Measurements from ENCODE around the gene CCDC188. TPM values are rescaled to one million over a fixed set of nuclear protein-coding genes. Genes with fewer than 3 reads are reported as not detected.

CCDC188 gene
- total and polyA plus RNA-seq, 2 of the 4 experiments (the other 2 are of a cell fraction): 0.10 TPM; not detected in 1

GRCh38 chr22:20146777-20147176, 4.1 kb downstream of the CCDC188 start (continued):
- TF ChIP-seq NFE2L2 (IDR thresholded peaks at IDR 0.05; ENCODE audit: low read depth, low read length) (no peak), MAZ (IDR thresholded peaks at IDR 0.05; ENCODE audit: borderline replicate concordance, low read depth, low read length) (no peak), MAFK (IDR thresholded peaks at IDR 0.05; ENCODE audit: low read depth, low read length) (no peak)

DNA sequence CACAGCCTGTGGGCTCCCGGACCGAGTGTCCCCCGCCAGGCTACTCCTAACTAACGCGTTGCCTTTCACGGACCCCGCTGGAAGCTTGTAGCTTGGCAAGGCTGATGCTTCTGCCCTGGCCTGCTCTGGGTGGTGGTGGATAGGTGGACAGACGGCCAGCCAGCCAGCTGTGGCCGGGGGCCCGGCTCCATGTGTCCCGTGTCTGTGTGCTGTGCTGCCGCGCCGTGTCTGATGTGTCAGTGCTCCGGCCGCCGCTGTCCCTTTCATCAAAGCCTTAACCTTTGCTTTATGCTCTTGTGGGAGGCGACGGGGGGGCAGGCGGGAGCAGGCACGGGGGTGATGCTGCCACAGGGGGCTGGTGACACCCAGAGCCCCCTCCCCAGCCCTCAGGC, 5.0 kb downstream of the CCDC188 start:
- POLR2A ChIA-PET (ENCODE audit: unreplicated experiment): no interaction called here
- TSS peak; percentile 78 for BruUV-seq (replicated peaks)

More for the DNA sequence above, 5.0 kb downstream of the CCDC188 start:
- H3K14ac ChIP-seq (replicated peaks; ENCODE audit: low read depth, low read length): no peak overlapping the region
- H3K4me1 ChIP-seq (ENCODE audit: control insufficient read depth, insufficient read depth, low read length): peaks cover 16% of the 10 kb centered on the region
- ATAC-seq (ENCODE audit: low read depth): no peak
- H3K4me2 ChIP-seq (ENCODE audit: low read depth, low read length): no peak overlapping the region
- no peak overlapping the region for H3K18ac ChIP-seq (ENCODE audit: low read depth, low read length)
- no peak overlapping the region for H2BK120ac ChIP-seq (ENCODE audit: low read depth, low read length)
- dilution Hi-C loops (cut with HindIII; ENCODE audit: low sequenced_read_pairs, unreplicated experiment) (no loop called here), in situ Hi-C loops (cut with MboI; ENCODE audit: low sequenced_read_pairs) (no loop called here), intact Hi-C loops (cut with micrococcal nuclease) (no loop called here)
- H4K91ac ChIP-seq (ENCODE audit: insufficient read depth, low read depth, low read length): no peak overlapping the region
- CTCF ChIA-PET: no interaction called here
- DNase-seq: no peak
- peaks cover 3 to 27% of the 10 kb centered on the region in 2 experiments; a peak in 3 of 4 replicates for H3K79me1 ChIP-seq (ENCODE audit: low read depth in 1 of 2, low read length in 2 of 2)
- H3K56ac ChIP-seq (ENCODE audit: extremely low read depth, insufficient read depth, low read length): no peak overlapping the region
- peak overlapping the region; percentile 65 for H2AK9ac ChIP-seq (replicated peaks; ENCODE audit: low read depth, low read length, poor library complexity)
- no peak overlapping the region for H3K23ac ChIP-seq (ENCODE audit: low read depth, low read length)
- no peak overlapping the region for H2BK15ac ChIP-seq (ENCODE audit: low read depth, low read length)
- no peak overlapping the region for H4K5ac ChIP-seq (ENCODE audit: low read depth, low read length)
- H3K9ac ChIP-seq (ENCODE audit: low read depth, low read length): no peak overlapping the region
- no peak overlapping the region for H3K4me3 ChIP-seq (ENCODE audit: insufficient read depth, low read depth, low read length)
- H3K27ac ChIP-seq (ENCODE audit: insufficient read depth, low read length): no peak overlapping the region
- no peak overlapping the region for H4K8ac ChIP-seq (ENCODE audit: low read depth in 2 of 2, low read length in 2 of 2)
- no peak overlapping the region for H2BK5ac ChIP-seq (ENCODE audit: low read depth, low read length, poor library complexity, severe bottlenecking)
- H3K36me3 ChIP-seq (ENCODE audit: control insufficient read depth, insufficient read depth, low read length): peaks cover 13% of the 10 kb centered on the region; the same call in 1 of the 2 replicates
- no peak overlapping the region for H2AK5ac ChIP-seq (ENCODE audit: low read depth, low read length)
- TF ChIP-seq MAZ (IDR thresholded peaks at IDR 0.05; ENCODE audit: borderline replicate concordance, low read depth, low read length): no peak
- no peak for TF ChIP-seq RAD21 (IDR thresholded peaks at IDR 0.05; ENCODE audit: low read length)
- no peak for TF ChIP-seq CEBPB (IDR thresholded peaks at IDR 0.05; ENCODE audit: low read depth, low read length)
- TF ChIP-seq BHLHE40 (IDR thresholded peaks at IDR 0.05; ENCODE audit: low read depth, low read length): no peak
- no peak for TF ChIP-seq MXI1 (IDR thresholded peaks at IDR 0.05; ENCODE audit: borderline replicate concordance, low read depth, low read length)
- no peak for TF ChIP-seq USF2 (IDR thresholded peaks at IDR 0.05; ENCODE audit: low read depth, low read length)
- TF ChIP-seq CHD1 (IDR thresholded peaks at IDR 0.05; ENCODE audit: low read depth, low read length): no peak
- TF ChIP-seq POLR2A (IDR thresholded peaks at IDR 0.05; ENCODE audit: low read depth, low read length): no peak
- TF ChIP-seq SMC3 (IDR thresholded peaks at IDR 0.05; ENCODE audit: low read depth, low read length): no peak
- TF ChIP-seq RCOR1 (IDR thresholded peaks at IDR 0.05; ENCODE audit: insufficient replicate concordance, low read length): no peak
- TF ChIP-seq FOS (IDR thresholded peaks at IDR 0.05; ENCODE audit: low read depth, low read length): no peak
- TF ChIP-seq ELK1 (IDR thresholded peaks at IDR 0.05; ENCODE audit: borderline replicate concordance, low read depth, low read length): no peak
- no peak for TF ChIP-seq MAFK (IDR thresholded peaks at IDR 0.05; ENCODE audit: low read depth, low read length)
- no peaks in the 10 kb centered on the region for H3K27me3 ChIP-seq (ENCODE audit: control insufficient read depth, insufficient read depth, low read length)
- H3K4ac ChIP-seq (ENCODE audit: low read depth, low read length): no peak overlapping the region
- no peaks in the 10 kb centered on the region for H3K9me3 ChIP-seq (ENCODE audit: control insufficient read depth, insufficient read depth, low read length)
- H2AFZ ChIP-seq (replicated peaks; ENCODE audit: low read length, poor library complexity): no peak overlapping the region
- WGBS, 2 experiments (ENCODE audit: extremely low coverage in 2 of 2, insufficient read length in 1 of 2): 60% methylated on average over 1 of the region's 21 CpGs; no CpG with 5 or more reads in 1 of the 2 experiments
- H2BK20ac ChIP-seq (ENCODE audit: low read depth, low read length): no peak overlapping the region
- H4K20me1 ChIP-seq (ENCODE audit: insufficient read depth, low read length): peaks cover 16% of the 10 kb centered on the region
- H3K9me1 ChIP-seq (ENCODE audit: insufficient read depth, low read length): peaks cover 11% of the 10 kb centered on the region; the same call in 1 of the 2 replicates
